GM19023 (cell line): ENCODE data around the gene IL17RC.
"Not testable (repeated sequence)": the region's sequence is repeated elsewhere in the genome, so short reads cannot be mapped to it uniquely, and the experiment has no call there.

Experiments
- ATAC-seq: cut with Tn5 transposase; IDR thresholded peaks from one replicate; pipeline ENCODE4 v1.9.1; 2021; ENCODE audit warnings: mild to moderate bottlenecking, moderate library complexity; ENCODE audit not compliant: unreplicated experiment

Gene IL17RC

DNA sequence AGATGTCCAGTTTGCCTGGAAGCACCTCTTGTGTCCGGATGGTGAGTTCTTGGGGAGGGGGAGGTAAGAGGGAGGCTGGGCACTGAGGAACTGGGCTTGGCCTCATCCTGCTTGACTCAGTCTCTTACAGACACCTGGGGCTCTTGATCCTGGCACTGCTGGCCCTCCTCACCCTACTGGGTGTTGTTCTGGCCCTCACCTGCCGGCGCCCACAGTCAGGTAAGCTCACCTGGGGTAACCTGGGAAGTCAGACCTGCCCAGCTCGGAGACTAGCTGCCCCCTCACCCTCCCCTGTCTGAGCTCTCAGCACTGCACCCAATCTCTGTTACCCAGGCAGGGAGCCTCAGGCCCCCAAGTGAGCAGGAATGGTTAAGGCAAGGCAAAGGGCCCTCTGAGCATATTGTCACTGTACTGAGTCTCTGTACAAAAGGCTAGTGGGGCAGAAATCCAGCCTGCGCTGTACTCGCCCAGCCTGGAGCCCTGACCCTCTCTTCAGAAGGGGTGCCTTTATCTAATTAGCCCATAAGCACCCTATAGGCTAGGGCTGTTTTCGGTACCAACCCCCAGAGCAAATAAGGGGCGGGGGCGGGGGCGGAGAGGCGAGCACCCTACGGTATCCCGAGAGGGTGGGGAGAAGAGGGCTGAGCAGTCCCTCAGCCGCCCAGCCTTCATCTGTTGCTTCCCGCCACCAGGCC, 2.2 kb upstream of the IL17RC start:
- ATAC-seq = no peak

DNA sequence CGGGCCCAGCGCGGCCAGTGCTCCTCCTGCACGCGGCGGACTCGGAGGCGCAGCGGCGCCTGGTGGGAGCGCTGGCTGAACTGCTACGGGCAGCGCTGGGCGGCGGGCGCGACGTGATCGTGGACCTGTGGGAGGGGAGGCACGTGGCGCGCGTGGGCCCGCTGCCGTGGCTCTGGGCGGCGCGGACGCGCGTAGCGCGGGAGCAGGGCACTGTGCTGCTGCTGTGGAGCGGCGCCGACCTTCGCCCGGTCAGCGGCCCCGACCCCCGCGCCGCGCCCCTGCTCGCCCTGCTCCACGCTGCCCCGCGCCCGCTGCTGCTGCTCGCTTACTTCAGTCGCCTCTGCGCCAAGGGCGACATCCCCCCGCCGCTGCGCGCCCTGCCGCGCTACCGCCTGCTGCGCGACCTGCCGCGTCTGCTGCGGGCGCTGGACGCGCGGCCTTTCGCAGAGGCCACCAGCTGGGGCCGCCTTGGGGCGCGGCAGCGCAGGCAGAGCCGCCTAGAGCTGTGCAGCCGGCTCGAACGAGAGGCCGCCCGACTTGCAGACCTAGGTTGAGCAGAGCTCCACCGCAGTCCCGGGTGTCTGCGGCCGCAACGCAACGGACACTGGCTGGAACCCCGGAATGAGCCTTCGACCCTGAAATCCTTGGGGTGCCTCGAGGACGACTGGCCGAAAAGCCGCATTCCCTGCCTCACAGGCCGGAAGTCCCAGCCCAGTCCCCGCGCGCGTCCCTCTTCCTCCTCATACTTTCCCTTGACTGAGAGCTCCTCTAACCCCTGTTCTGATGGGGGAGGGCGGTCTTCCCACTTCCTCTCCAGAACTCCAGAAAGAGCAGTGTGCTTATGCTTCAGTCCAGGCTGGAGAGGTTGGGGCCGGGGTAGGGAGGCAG, 1.4 kb upstream of the IL17RC start:
- ATAC-seq = peak; percentile 43

DNA sequence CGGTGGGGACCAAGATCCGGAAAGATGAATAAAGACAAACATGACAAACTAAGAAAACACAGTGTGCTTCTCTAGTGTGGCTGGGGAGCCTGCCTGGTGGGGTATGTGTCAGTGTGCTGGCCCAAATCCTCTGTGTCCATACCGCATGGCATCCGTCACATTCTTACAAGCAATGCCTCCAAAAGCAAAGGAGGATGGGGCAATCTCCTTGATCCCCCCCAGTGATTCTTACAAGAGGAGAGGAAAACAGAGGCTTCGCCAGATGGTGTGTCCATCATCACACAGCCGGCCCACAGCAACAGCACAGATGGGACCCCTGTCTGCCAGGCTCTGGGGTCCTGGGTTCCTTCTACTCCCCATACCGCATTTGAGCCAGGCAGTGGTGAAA, 558 bp upstream of the IL17RC start:
- no peak for ATAC-seq

GRCh38 chr3:9917820-9918219, 922 bp downstream of the IL17RC start:
- no peak for ATAC-seq

DNA sequence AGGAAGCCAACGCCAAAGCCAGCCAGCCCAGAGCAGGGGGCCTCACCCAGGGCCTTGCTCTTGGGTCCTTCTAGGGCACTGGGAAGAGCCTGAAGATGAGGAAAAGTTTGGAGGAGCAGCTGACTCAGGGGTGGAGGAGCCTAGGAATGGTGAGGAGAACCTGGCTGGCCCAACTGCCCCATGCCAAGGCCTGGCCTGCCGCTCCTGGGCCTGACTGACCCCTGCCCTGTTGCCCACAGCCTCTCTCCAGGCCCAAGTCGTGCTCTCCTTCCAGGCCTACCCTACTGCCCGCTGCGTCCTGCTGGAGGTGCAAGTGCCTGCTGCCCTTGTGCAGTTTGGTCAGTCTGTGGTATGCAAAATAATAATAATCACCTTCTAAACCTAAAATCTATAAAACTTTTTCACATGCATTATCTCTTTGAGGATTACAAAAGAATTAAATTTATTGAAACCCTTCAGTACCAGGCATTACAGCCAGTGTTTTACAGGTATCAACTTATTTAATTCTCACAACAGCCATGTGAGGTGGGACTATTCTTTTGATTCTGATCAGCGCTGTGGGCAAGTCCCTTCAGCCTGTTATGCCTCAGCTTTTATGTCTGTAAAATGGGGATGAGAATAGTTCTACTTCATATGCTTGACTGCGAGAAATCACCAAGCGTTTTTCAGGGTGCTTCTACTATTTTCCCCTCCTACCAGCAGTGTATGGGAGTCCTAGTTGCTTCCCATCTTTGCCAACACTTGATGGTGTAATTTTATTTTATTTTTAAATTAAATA, 1.6 kb downstream of the IL17RC start:
- no peak for ATAC-seq

DNA sequence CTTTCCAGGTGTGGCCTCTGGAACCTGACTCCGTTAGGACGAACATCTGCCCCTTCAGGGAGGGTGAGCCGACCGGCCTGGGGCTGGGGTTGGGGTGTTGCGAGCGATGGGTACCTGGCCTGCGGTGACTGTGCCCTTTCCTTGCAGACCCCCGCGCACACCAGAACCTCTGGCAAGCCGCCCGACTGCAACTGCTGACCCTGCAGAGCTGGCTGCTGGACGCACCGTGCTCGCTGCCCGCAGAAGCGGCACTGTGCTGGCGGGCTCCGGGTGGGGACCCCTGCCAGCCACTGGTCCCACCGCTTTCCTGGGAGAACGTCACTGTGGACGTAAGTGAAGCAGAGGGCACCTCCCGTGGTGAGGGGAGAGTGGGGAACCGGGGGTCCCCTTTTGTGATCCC, 11.3 kb downstream of the IL17RC start:
- ATAC-seq = no peak

DNA sequence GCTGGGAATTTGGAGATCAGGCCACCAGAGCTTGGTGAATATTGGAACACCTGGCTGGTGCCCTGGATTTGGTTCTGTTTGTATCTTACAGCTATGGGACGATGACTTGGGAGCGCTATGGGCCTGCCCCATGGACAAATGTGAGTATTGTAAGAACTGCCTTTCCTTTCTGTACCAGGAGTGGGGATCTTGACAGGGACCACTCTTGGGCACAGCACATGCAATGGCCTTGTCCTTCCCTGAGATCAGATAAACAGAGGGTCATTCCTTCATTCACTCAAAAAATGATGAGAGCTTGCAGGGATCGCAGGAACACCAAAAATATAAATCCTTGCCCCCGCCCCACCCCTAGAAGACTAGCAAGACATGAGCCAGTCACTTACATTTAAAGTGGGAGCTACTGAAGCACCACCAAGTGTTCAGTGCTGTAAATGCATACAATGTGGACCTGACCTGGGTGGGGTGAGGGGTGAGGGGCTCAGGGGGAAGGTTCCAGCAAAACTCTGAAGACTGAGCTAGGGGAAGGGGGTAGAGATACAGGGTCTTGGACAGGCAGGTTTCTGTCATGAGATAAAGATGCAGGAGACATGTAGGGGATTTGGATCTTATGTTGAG, 14.0 kb downstream of the IL17RC start:
- ATAC-seq = no peak

GRCh38 chr3:9932535-9932842, 15.6 kb downstream of the IL17RC start:
- no peak for ATAC-seq

- ATAC-seq = peak; percentile 63
Observed at GRCh38 chr3:9932843-9933560, 16.1 kb downstream of the IL17RC start.

DNA sequence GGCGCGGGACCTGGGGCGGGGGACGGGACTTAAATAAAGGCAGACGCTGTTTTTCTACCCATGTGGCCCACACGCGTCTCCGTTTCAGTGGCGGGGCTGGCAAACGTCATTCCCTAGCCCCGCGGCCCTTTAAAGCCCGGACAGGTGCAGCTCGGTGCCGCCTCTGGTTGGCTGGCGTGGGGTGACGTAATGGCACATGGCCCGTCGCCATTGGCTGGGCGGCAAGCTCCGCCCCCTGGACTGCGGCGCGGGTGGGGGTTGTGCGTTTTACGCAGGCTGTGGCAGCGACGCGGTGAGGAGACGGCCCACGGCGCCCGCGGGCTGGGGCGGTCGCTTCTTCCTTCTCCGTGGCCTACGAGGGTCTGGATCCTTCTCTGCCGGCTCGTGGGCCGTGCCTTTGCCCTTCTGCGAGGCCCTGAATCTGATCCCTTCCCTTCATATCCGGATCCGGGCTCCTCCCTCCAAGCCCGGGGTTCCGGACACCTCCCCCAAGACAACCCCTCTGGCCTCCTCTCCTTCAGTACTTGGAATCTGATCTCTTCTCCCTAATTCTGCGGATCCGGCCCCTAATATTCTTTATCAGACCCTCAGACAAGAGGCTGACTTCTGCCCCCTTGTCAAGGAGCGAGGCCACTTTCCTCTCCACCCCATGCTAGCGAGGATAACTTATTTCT, 16.8 kb downstream of the IL17RC start, which contains the start of gene CRELD1:
TSS of gene CRELD1 (plus strand) at position 274 of the 674 bp plus-strand sequence. CDS start 605 bp downstream, outside the sequence.
- peak; percentile 89 for ATAC-seq

GRCh38 chr3:9934235-9934621, 17.3 kb downstream of the IL17RC start:
- no peak for ATAC-seq

- no peak for ATAC-seq
Observed at GRCh38 chr3:9934993-9935392, 18.1 kb downstream of the IL17RC start.

DNA sequence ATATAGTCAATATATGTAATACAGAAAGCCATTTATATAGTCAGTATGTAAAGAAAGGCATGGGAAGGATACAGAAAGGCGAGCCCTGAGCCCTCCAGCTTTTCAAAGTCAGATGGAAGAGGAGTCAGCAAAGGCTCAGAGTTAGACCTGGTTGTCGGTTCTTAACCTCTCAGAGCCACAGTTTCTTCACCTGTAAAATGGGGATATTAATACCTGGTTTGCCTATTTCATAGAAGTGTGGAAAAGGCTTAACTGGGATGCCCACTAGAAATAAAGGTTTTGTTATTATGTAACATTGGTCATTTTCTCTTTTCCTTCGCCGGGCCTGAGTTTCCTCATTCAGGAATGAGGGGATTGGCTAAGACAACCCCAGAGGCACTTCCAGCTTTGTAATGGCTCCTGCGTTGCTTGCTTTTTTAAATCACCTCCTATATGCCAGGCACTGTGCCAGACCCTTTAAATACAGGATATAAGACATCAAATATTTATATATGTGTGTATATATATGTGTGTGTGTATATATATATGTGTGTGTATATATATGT, 19.1 kb downstream of the IL17RC start:
- ATAC-seq = no peak

DNA sequence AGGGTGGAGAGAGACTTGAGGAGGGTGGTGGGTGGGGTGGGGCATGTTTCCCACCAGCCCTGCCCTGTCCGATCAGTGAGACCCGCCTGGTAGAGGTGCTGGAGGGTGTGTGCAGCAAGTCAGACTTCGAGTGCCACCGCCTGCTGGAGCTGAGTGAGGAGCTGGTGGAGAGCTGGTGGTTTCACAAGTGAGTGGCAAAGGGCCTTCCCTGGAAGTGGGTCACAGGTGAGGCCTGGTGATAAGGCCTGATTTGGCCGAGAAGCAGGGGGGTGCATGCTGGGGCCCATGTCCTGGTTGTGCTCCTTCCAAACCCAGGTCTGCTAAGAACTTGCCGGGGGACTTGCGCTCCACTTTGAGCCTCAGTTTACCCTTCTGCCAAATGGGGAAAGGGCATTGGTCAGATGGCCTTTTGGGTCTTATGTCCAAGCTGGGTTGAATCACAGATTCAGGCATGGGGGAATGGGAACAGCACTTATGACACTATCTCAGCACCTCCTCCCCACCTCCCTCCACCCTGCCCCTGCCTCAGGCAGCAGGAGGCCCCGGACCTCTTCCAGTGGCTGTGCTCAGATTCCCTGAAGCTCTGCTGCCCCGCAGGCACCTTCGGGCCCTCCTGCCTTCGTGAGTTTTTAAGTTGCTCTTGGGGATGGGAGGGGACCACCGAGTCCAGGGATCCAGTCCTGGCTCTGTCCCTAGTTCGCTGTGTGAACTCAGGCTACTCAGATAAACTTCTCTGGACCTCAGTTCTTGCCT, 20.8 kb downstream of the IL17RC start:
- no peak for ATAC-seq

GRCh38 chr3:9938966-9939365, 22.1 kb downstream of the IL17RC start:
- no peak for ATAC-seq

DNA sequence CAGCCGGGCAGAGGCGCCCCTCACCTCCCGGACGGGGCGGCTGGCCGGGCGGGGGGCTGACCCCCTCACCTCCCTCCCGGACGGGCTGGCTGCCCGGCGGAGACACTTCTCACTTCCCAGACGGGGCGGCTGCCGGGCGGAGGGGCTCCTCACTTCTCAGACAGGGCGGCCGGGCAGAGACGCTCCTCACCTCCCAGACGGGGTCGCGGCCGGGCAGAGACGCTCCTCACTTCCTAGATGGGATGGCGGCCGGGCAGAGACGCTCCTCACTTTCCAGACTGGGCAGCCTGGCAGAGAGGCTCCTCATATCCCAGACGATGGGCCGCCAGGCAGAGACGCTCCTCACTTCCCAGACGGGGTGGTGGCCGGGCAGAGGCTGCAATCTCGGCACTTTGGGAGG, 23.0 kb downstream of the IL17RC start:
- ATAC-seq = not testable (repeated sequence)

- no peak for ATAC-seq
Observed at GRCh38 chr3:9940746-9941145, 23.8 kb downstream of the IL17RC start.

GRCh38 chr3:9942164-9942563, 25.3 kb downstream of the IL17RC start:
- no peak for ATAC-seq
